Astrocyte (in vitro differentiated cells and primary cell): ENCODE results near the gene KIFC1. TPM values are rescaled to one million over a fixed set of nuclear protein-coding genes. Genes with fewer than 3 reads are reported as not detected.

Experiments used
- DNase-seq: peaks from one replicate; pipeline ENCODE4 v3.0.0-alpha.2; 2010; ENCODE audit warnings: low read depth
- FAIRE-seq: peaks from 2 replicates; lab custom pipeline; 2011; peaks lifted over from hg19 to GRCh38; lab: Jason Lieb, UNC
- H2AFZ ChIP-seq: 2 replicates; pipeline ENCODE4 v1.6.0; 2012; ENCODE audit warnings: low read depth, low read length, inconsistent platforms
- H3K27ac ChIP-seq: 2 replicates; pipeline ENCODE4 v1.5.1; 2011; ENCODE audit warnings: low read depth, low read length, inconsistent platforms
- H3K27me3 ChIP-seq: 2 replicates; pipeline ENCODE4 v1.6.0; 2011; ENCODE audit warnings: low read length, inconsistent platforms; ENCODE audit not compliant: insufficient read depth
- H3K36me3 ChIP-seq: 2 replicates; pipeline ENCODE4 v1.5.1; 2011; ENCODE audit warnings: low read length, inconsistent platforms; ENCODE audit not compliant: insufficient read depth
- H3K4me1 ChIP-seq: 2 replicates; pipeline ENCODE4 v1.5.1; 2011; ENCODE audit warnings: low read length, inconsistent platforms; ENCODE audit not compliant: insufficient read depth
- H3K4me2 ChIP-seq: 2 replicates; pipeline ENCODE4 v1.6.0; 2012; ENCODE audit warnings: low read length, inconsistent platforms
- H3K4me3 ChIP-seq: 2 replicates; pipeline ENCODE4 v1.5.1; 2011; ENCODE audit warnings: low read depth, mild to moderate bottlenecking, low read length, inconsistent platforms; ENCODE audit not compliant: insufficient read depth
- H3K79me2 ChIP-seq: 2 replicates; pipeline ENCODE4 v1.6.0; 2012; ENCODE audit warnings: mild to moderate bottlenecking, low read length, inconsistent platforms; ENCODE audit not compliant: insufficient read depth
- H3K9ac ChIP-seq: 2 replicates; pipeline ENCODE4 v1.6.0; 2012; ENCODE audit warnings: mild to moderate bottlenecking, low read length, inconsistent platforms
- H3K9me3 ChIP-seq: 2 replicates; pipeline ENCODE4 v1.5.1; 2012; ENCODE audit warnings: low read depth, mild to moderate bottlenecking, low read length, inconsistent platforms; ENCODE audit not compliant: insufficient read depth
- H4K20me1 ChIP-seq: 2 replicates; pipeline ENCODE4 v1.6.0; 2012; ENCODE audit warnings: low read length, inconsistent platforms; ENCODE audit not compliant: insufficient read depth
- H3K27ac Mint-ChIP-seq: one replicate; pipeline ENCODE4 v1.8.0; 2021; ENCODE audit warnings: mild to moderate bottlenecking, mixed read lengths; ENCODE audit not compliant: unreplicated experiment
- H3K27me3 Mint-ChIP-seq: one replicate; pipeline ENCODE4 v1.8.0; 2021; ENCODE audit warnings: low read depth, mixed read lengths; ENCODE audit not compliant: unreplicated experiment
- H3K36me3 Mint-ChIP-seq: one replicate; pipeline ENCODE4 v1.8.0; 2021; ENCODE audit warnings: low read depth, mixed read lengths; ENCODE audit not compliant: unreplicated experiment
- H3K4me1 Mint-ChIP-seq: one replicate; pipeline ENCODE4 v1.8.0; 2021; ENCODE audit warnings: low read depth, mixed read lengths; ENCODE audit not compliant: unreplicated experiment
- H3K4me3 Mint-ChIP-seq: one replicate; pipeline ENCODE4 v1.8.0; 2021; ENCODE audit warnings: mild to moderate bottlenecking, moderate library complexity, mixed read lengths; ENCODE audit not compliant: unreplicated experiment
- H3K9me3 Mint-ChIP-seq: one replicate; pipeline ENCODE4 v1.8.0; 2021; ENCODE audit warnings: mild to moderate bottlenecking, mixed read lengths; ENCODE audit not compliant: unreplicated experiment
- CTCF ChIP-seq: IDR thresholded peaks from 2 replicates; pipeline ENCODE4 v1.5.1; 2011; ENCODE audit warnings: low read depth, mild to moderate bottlenecking, inconsistent platforms, low read length, moderate library complexity; ENCODE audit not compliant: insufficient read depth
- EZH2 ChIP-seq: IDR thresholded peaks from 2 replicates; pipeline ENCODE4 v1.6.1; 2012; ENCODE audit warnings: mild to moderate bottlenecking, low read length, inconsistent platforms; ENCODE audit not compliant: insufficient read depth
- total RNA-seq: library from RNA; stranded (reverse); gene quantifications from 2 replicates; pipeline ENCODE4 v1.2.1, GENCODE V29; 2021

KIFC1 gene
- total RNA-seq, 1 donor from 2014 or later, result 4.2 TPM

GRCh38 chr6:33431880-33432541 is 40.4 kb downstream of the KIFC1 start:
- FAIRE-seq (no peak), DNase-seq (no peak)
- H3K79me2 ChIP-seq, result peaks cover 37% of the 10 kb centered on the region
- TF ChIP-seq CTCF, result no peak
- no peak for TF ChIP-seq EZH2
- no peaks in the 10 kb centered on the region for H3K27me3 Mint-ChIP-seq
- H3K9me3 ChIP-seq, result no peaks in the 10 kb centered on the region
- H4K20me1 ChIP-seq, result peaks cover 63% of the 10 kb centered on the region
- H3K27me3 ChIP-seq, result no peaks in the 10 kb centered on the region
- no peak overlapping the region for H3K9ac ChIP-seq
- H3K4me2 ChIP-seq, result no peak overlapping the region
- H3K27ac ChIP-seq, result no peak overlapping the region
- peak overlapping the region; percentile 1 for H3K4me3 Mint-ChIP-seq
- peaks cover 16% of the 10 kb centered on the region for H3K36me3 Mint-ChIP-seq
- no peak overlapping the region for H3K4me3 ChIP-seq
- peaks cover 59% of the 10 kb centered on the region for H3K4me1 Mint-ChIP-seq
- H3K36me3 ChIP-seq, result peaks cover 12% of the 10 kb centered on the region
- H3K27ac Mint-ChIP-seq, result no peak overlapping the region
- H3K4me1 ChIP-seq, result peaks cover 47% of the 10 kb centered on the region
- no peak overlapping the region for H2AFZ ChIP-seq
- no peaks in the 10 kb centered on the region for H3K9me3 Mint-ChIP-seq

GRCh38 chr6:33432546-33432945 is 40.9 kb downstream of the KIFC1 start:
- peaks cover 16% of the 10 kb centered on the region for H3K36me3 ChIP-seq
- peaks cover 58% of the 10 kb centered on the region for H4K20me1 ChIP-seq
- H2AFZ ChIP-seq, result no peak overlapping the region
- no peak overlapping the region for H3K9ac ChIP-seq
- Mint-ChIP-seq H3K4me3 (peak overlapping the region; percentile 70), H3K9me3 (no peaks in the 10 kb centered on the region), H3K27ac (peak overlapping the region; percentile 67), H3K4me1 (peaks cover 54% of the 10 kb centered on the region), H3K36me3 (peaks cover 19% of the 10 kb centered on the region), H3K27me3 (no peaks in the 10 kb centered on the region)
- H3K27ac ChIP-seq, result no peak overlapping the region
- H3K9me3 ChIP-seq, result no peaks in the 10 kb centered on the region
- no peak overlapping the region for H3K4me3 ChIP-seq
- H3K27me3 ChIP-seq, result no peaks in the 10 kb centered on the region
- TF ChIP-seq CTCF, result no peak
- no peak for TF ChIP-seq EZH2
- peaks cover 32% of the 10 kb centered on the region for H3K79me2 ChIP-seq
- no peak for DNase-seq
- H3K4me2 ChIP-seq, result peak overlapping the region; percentile 50
- peaks cover 42% of the 10 kb centered on the region for H3K4me1 ChIP-seq
- FAIRE-seq, result no peak

GRCh38 chr6:33433001-33433543 is 41.4 kb downstream of the KIFC1 start:
- Histone ChIP-seq H4K20me1 (peaks cover 58% of the 10 kb centered on the region), H3K4me3 (no peak overlapping the region), H2AFZ (no peak overlapping the region), H3K9me3 (no peaks in the 10 kb centered on the region), H3K9ac (peak overlapping the region; percentile 40), H3K27me3 (no peaks in the 10 kb centered on the region), H3K27ac (no peak overlapping the region), H3K4me2 (peak overlapping the region; percentile 50), H3K4me1 (peaks cover 41% of the 10 kb centered on the region), H3K36me3 (peaks cover 19% of the 10 kb centered on the region), H3K79me2 (peaks cover 31% of the 10 kb centered on the region)
- Mint-ChIP-seq H3K27me3 (no peaks in the 10 kb centered on the region), H3K9me3 (no peaks in the 10 kb centered on the region), H3K4me3 (peak overlapping the region; percentile 70), H3K4me1 (peaks cover 54% of the 10 kb centered on the region), H3K36me3 (peaks cover 19% of the 10 kb centered on the region), H3K27ac (peak overlapping the region; percentile 67)
- FAIRE-seq (no peak), DNase-seq (no peak)
- no peak for TF ChIP-seq EZH2
- TF ChIP-seq CTCF, result no peak
